B cell (primary cell): ENCODE results near the gene RPP40. TPM values are rescaled to one million over a fixed set of nuclear protein-coding genes. Genes with fewer than 3 reads are reported as not detected.

Experiments used
- ATAC-seq: fragments of 200-7000 bp; cut with Tn5 transposase; one replicate; pipeline ENCODE4 v1.10.0; 2021; ENCODE audit warnings: low read depth, mild to moderate bottlenecking, moderate number of reproducible peaks, moderate library complexity
- CTCF ChIA-PET: fragments of 350-600 bp; sonication (Branson Sonifier 250); formaldehyde crosslinking; loops from one replicate; lab custom pipeline; 2021; ENCODE audit warnings: antibody characterized with exemption, inconsistent platforms; lab: Charles Lee
- POLR2A ChIA-PET: fragments of 350-600 bp; sonication (Branson Sonifier 250); formaldehyde crosslinking; loops from one replicate; lab custom pipeline; 2021; ENCODE audit warnings: antibody characterized with exemption; lab: Charles Lee
- DNase-seq: peaks from one replicate; pipeline ENCODE4 v3.0.0; 2013
- H2AFZ ChIP-seq: 2 replicates; pipeline ENCODE4 v1.6.1; 2012; ENCODE audit warnings: mild to moderate bottlenecking, low read depth, low read length; ENCODE audit not compliant: insufficient read depth, poor library complexity, severe bottlenecking
- H3K27ac ChIP-seq, 2 donors: 1 replicate in 1 of 2; 2 replicates in 1 of 2; pipeline ENCODE4 v1.5.1; 2012 to 2013; ENCODE audit warnings: low read length in 2 of 2, mild to moderate bottlenecking in 2 of 2, moderate library complexity in 1 of 2
- H3K27me3 ChIP-seq, 4 experiments: fragments of 200-600 bp in 1 of 4; sonication (generic) in 1 of 4; replicated peaks in 1 of 4; 1 replicate in 2 of 4; 2 replicates in 2 of 4; pipeline versions ENCODE4 v1.6.1 to v1.7.0; 2013 to 2016; ENCODE audit warnings: low read length in 3 of 4, mild to moderate bottlenecking in 2 of 4, mixed read lengths in 1 of 4, moderate library complexity in 1 of 4; ENCODE audit not compliant: insufficient read depth in 4 of 4, control insufficient read depth in 3 of 4; ENCODE audit errors: control extremely low read depth in 1 of 4
- H3K36me3 ChIP-seq, 2 experiments: replicated peaks in 1 of 2; 1 replicate in 1 of 2; 2 replicates in 1 of 2; pipeline versions ENCODE4 v1.6.1 to v1.7.1; 2013; ENCODE audit warnings: low read length in 1 of 2; ENCODE audit not compliant: insufficient read depth in 2 of 2, control insufficient read depth in 1 of 2; ENCODE audit errors: control extremely low read depth in 1 of 2, extremely low read depth in 1 of 2
- H3K4me1 ChIP-seq, 2 donors: fragments of 200-600 bp in 1 of 2; sonication (generic) in 1 of 2; 1 replicate in 1 of 2; 2 replicates in 1 of 2; pipeline versions ENCODE4 v1.5.1 to v1.6.1; 2013 to 2017; ENCODE audit warnings: low read length in 2 of 2; ENCODE audit not compliant: control insufficient read depth in 2 of 2, insufficient read depth in 2 of 2
- H3K4me2 ChIP-seq: replicated peaks from 2 replicates; pipeline ENCODE3; 2012; ENCODE audit warnings: mild to moderate bottlenecking, low read depth, low read length; ENCODE audit not compliant: poor library complexity, severe bottlenecking
- H3K4me3 ChIP-seq, 5 experiments: fragments of 200-600 bp in 1 of 5; sonication (generic) in 1 of 5; 1 replicate in 3 of 5; 2 replicates in 2 of 5; pipeline versions ENCODE4 v1.5.1 to v1.7.0; 2011 to 2016; ENCODE audit warnings: low read length in 4 of 5, mild to moderate bottlenecking in 4 of 5, low read depth in 2 of 5, control low read depth in 1 of 5, moderate library complexity in 1 of 5; ENCODE audit not compliant: insufficient read depth in 1 of 5; ENCODE audit errors: control extremely low read depth in 1 of 5, extremely low read depth in 1 of 5
- H3K79me2 ChIP-seq: fragments of 200-600 bp; sonication (generic); one replicate; pipeline ENCODE4 v1.6.0; 2016; ENCODE audit warnings: low read length; ENCODE audit not compliant: control insufficient read depth, insufficient read depth
- H3K9ac ChIP-seq: fragments of 200-600 bp; sonication (generic); 2 replicates; pipeline ENCODE4 v1.6.1; 2017; ENCODE audit warnings: mild to moderate bottlenecking, low read length, moderate library complexity
- H3K9me3 ChIP-seq, 3 donors: one replicate each; pipeline versions ENCODE4 v1.6.1 to v1.7.1; 2013; ENCODE audit warnings: low read length in 2 of 3; ENCODE audit not compliant: control insufficient read depth in 2 of 3, insufficient read depth in 1 of 3; ENCODE audit errors: control extremely low read depth in 1 of 3
- H4K20me1 ChIP-seq: 2 replicates; pipeline ENCODE4 v1.6.0; 2012; ENCODE audit warnings: mild to moderate bottlenecking, low read length; ENCODE audit not compliant: insufficient read depth, control insufficient read depth, poor library complexity, severe bottlenecking
- H3K27ac Mint-ChIP-seq: one replicate; pipeline ENCODE4 v1.8.0; 2021; ENCODE audit warnings: mixed read lengths
- H3K27me3 Mint-ChIP-seq: one replicate; pipeline ENCODE4 v1.8.0; 2021; ENCODE audit warnings: mixed read lengths
- H3K4me1 Mint-ChIP-seq: one replicate; pipeline ENCODE4 v1.8.0; 2021; ENCODE audit warnings: mixed read lengths
- H3K4me3 Mint-ChIP-seq: one replicate; pipeline ENCODE4 v1.8.0; 2021; ENCODE audit warnings: mixed read lengths
- H3K9me3 Mint-ChIP-seq: one replicate; pipeline ENCODE4 v1.8.0; 2022; ENCODE audit warnings: mixed read lengths; ENCODE audit not compliant: insufficient read depth
- CTCF ChIP-seq: fragments of 200-600 bp; IDR thresholded peaks from one replicate; pipeline ENCODE4 v1.8.0; 2022; ENCODE audit warnings: antibody characterized with exemption, mild to moderate bottlenecking
- EZH2 ChIP-seq: IDR thresholded peaks from 2 replicates; pipeline ENCODE4 v1.6.1; 2012; ENCODE audit warnings: borderline replicate concordance, low read depth, mild to moderate bottlenecking, moderate library complexity, low read length; ENCODE audit not compliant: insufficient read depth, poor library complexity, severe bottlenecking
- whole genome bisulfite sequencing: methylation state at CpG from one replicate; pipeline ENCODE4 v1.1.5; 2013; ENCODE audit warnings: missing lambda C conversion rate; ENCODE audit not compliant: insufficient coverage; 5-methylcytosine and 5-hydroxymethylcytosine counted together
- intact Hi-C: fragments of 100-400 bp; cut with micrococcal nuclease; formaldehyde crosslinking; loops from one replicate; pipeline ENCODE4 v1.10.0; 2022
- polyA plus RNA-seq: library from polyadenylated mRNA; depleted of rRNA; stranded (reverse); fragments of >200 nt; gene quantifications from 2 replicates; pipeline ENCODE4 v1.2.3, GENCODE V29; 2012
- total RNA-seq, 2 donors: library from RNA; stranded (reverse); fragments of 120-200 nt in 1 of 2; gene quantifications; 1 replicate in 1 of 2; 2 replicates in 1 of 2; pipeline versions ENCODE4 v1.2.3 to v1.2.4, GENCODE V29; 2013 to 2022

The RPP40 gene
- total and polyA plus RNA-seq, 2 donors (not counting 1 experiment from before 2014, with no cell fraction given) = 2.7 to 3.8 TPM

DNA sequence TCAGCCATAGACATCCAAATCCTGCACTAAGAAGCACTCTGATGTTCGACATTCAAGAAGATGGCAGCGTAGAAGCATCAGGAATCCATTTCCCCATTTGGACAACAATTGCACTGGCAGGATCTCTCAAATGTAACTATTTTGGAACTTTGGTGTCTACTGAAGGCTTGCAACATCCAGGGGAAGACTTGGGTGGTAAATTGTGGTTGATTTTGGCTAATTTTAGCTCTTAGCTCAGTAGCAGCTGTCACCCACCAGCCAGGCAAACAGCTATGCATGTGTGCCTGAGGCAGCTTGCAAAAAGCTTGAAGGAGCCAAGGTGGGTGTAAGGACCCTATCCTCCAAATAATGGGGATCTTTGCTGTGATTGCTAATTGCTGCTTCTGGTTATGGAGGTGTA lies 46.2 kb upstream of the RPP40 start:
- no peaks in the 10 kb centered on the region for H3K79me2 ChIP-seq
- no peaks in the 10 kb centered on the region for H3K36me3 ChIP-seq
- H3K4me1 ChIP-seq = no peaks in the 10 kb centered on the region
- TF ChIP-seq EZH2 (no peak), CTCF (no peak)
- Mint-ChIP-seq H3K9me3 (peaks cover 12% of the 10 kb centered on the region), H3K4me3 (no peak overlapping the region), H3K27ac (no peak overlapping the region), H3K4me1 (no peaks in the 10 kb centered on the region), H3K27me3 (peaks cover 4% of the 10 kb centered on the region)
- WGBS = 44% methylated on average over 1 of the region's 2 CpGs
- no peaks in the 10 kb centered on the region for H3K27me3 ChIP-seq
- intact Hi-C loops = no loop called here
- H3K9me3 ChIP-seq = peaks cover 0 to 21% (median 14%) of the 10 kb centered on the region in 3 donors
- DNase-seq (no peak), ATAC-seq (no peak)
- H3K4me2 ChIP-seq = no peak overlapping the region
- no peak overlapping the region for H3K27ac ChIP-seq
- no peak overlapping the region for H3K9ac ChIP-seq
- ChIA-PET CTCF (no interaction called here), POLR2A (no interaction called here)
- no peak overlapping the region for H2AFZ ChIP-seq
- H4K20me1 ChIP-seq = no peaks in the 10 kb centered on the region
- H3K4me3 ChIP-seq = no peak overlapping the region

DNA sequence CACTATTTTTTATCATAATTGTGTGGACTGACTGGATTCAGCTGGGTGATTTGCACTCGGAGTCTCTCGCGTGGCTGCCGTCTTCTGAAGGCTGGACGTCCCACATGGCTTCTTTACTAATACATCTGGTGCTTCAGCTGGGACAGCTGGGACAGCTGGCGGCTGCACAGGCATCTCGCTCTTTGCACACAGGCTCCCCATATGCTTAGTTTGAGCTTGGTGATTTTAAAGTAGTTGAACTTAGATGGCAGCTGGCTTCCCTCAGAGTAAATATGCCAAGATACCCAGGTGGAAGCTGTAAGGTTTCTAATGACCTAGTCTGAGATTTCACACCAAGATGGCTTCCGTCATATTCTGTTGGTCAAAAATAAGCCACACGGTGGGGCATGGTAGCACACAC lies 42.6 kb upstream of the RPP40 start:
- Histone ChIP-seq H3K36me3 (peaks cover 0 to 3% of the 10 kb centered on the region in 2 experiments), H3K9me3 (peaks cover 0 to 16% (median 14%) of the 10 kb centered on the region in 3 donors), H3K4me1 (no peaks in the 10 kb centered on the region), H2AFZ (no peak overlapping the region), H3K27ac (no peak overlapping the region), H3K4me3 (no peak overlapping the region), H4K20me1 (no peaks in the 10 kb centered on the region), H3K9ac (no peak overlapping the region), H3K79me2 (no peaks in the 10 kb centered on the region), H3K27me3 (no peaks in the 10 kb centered on the region), H3K4me2 (no peak overlapping the region)
- Mint-ChIP-seq H3K27me3 (peaks cover 4% of the 10 kb centered on the region), H3K4me3 (no peak overlapping the region), H3K9me3 (peaks cover 10% of the 10 kb centered on the region), H3K4me1 (no peaks in the 10 kb centered on the region), H3K27ac (no peak overlapping the region)
- intact Hi-C loops = no loop called here
- CTCF ChIA-PET = no interaction called here
- WGBS = 99% methylated on average over 8 of the region's 9 CpGs
- DNase-seq (no peak), ATAC-seq (no peak)
- TF ChIP-seq CTCF (no peak), EZH2 (no peak)
- POLR2A ChIA-PET = no interaction called here
